ENCODE results near the gene AIFM3.
"Not testable (repeated sequence)": the region's sequence is repeated elsewhere in the genome, so short reads cannot be mapped to it uniquely, and the experiment has no call there.

The AIFM3 gene

DNA sequence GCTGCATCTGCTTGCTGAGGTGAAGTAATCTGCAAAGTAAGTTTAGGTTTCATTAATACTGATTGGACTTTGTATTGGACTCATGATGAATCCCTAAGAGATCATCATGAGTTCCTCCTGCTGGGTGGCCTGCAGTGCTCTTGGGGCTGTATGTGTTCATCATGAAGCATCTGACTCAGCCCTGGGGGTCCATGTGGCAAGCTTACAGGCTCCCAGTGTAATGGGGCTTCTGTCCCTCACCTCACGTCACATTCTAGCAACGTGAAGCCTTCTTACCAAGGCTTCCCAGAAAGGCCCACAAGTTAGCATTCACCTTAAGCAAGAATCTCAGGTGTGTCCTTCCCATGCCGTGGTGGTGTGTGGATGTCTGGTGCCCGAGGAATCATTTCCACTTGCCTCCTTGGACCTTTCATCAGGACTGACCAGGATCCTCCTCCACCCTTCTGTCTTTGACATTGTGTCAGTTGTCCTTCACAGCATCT lies 26.1 kb upstream of the AIFM3 start:
- DNase-seq (ENCODE audit: low read depth in 2 of 2), result no peak

- not testable (repeated sequence) for DNase-seq (ENCODE audit: low read depth in 2 of 2)
These were observed 24.7 kb upstream of the AIFM3 start for GRCh38 chr22:20942203-20942902.

DNA sequence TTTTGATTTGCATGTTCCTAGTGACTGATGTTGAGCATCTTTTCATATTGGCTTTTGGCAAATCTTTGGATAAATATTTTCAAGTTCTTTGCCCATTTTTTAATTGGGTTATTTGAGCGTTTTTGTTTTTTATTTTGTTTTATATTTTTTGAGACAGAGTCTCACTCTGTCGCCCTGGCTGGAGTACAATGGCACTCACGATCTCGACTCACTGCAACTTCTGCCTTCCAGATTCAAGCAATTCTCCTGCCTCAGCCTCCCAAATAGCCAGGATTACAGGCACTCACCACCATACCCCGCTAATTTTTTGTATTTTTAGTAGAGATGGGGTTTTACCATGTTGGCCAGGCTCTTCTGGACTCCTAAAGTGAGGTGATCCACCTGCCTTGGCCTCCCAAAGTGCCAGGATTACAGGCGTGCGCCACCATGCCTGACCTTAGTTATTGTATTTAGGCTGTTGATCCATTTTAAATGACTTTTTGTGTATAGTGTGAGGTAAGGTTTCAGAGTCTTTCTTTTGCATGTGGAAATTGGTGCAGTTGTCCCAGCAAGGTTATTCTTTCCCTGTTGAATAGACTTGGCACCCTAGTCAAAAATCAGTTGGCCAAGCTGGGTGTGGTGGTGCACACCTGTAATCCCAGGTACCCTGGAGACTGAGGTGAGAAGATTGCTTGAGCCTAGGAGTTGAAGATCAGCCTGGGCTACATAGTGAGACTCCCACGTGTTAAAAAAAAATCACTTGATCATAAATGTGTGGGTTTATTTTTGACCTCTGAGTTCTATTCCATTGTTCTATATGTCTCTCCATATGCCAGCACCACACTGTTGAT lies 23.7 kb upstream of the AIFM3 start:
- no peak for DNase-seq (ENCODE audit: low read depth in 2 of 2)

- no peak for DNase-seq (ENCODE audit: low read depth in 2 of 2)
These were observed 23.0 kb upstream of the AIFM3 start for GRCh38 chr22:20944042-20944441.

- no peak for DNase-seq (ENCODE audit: low read depth in 2 of 2)
These were observed 21.5 kb upstream of the AIFM3 start for GRCh38 chr22:20945578-20945934.

GRCh38 chr22:20946080-20946986 lies 20.7 kb upstream of the AIFM3 start:
- no peak for DNase-seq (ENCODE audit: low read depth in 2 of 2)

GRCh38 chr22:20946991-20947390 lies 20.1 kb upstream of the AIFM3 start:
- DNase-seq (ENCODE audit: low read depth in 2 of 2), result no peak

GRCh38 chr22:20948450-20948849 lies 18.6 kb upstream of the AIFM3 start:
- DNase-seq (ENCODE audit: low read depth in 2 of 2), result no peak

DNA sequence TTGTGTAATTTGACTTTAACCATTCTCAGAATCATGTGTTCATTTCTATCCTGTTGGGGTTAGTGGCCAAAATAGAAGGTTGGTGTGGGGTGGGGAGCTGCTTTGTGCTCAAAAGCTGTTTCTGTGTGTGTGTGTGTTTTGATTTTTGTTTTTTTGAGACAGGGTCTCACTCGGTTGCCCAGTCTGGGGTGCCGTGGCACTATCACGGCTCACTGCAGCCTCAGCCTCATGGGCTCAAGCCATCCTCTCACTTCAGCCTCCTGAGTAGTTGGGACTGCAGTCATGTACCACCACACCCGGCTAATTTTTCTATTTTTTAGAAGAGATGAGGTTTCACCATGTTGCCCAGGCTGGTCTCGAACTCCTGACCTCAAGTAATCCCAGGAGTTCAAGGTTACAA lies 18.1 kb upstream of the AIFM3 start:
- DNase-seq (ENCODE audit: low read depth in 2 of 2), result no peak

DNA sequence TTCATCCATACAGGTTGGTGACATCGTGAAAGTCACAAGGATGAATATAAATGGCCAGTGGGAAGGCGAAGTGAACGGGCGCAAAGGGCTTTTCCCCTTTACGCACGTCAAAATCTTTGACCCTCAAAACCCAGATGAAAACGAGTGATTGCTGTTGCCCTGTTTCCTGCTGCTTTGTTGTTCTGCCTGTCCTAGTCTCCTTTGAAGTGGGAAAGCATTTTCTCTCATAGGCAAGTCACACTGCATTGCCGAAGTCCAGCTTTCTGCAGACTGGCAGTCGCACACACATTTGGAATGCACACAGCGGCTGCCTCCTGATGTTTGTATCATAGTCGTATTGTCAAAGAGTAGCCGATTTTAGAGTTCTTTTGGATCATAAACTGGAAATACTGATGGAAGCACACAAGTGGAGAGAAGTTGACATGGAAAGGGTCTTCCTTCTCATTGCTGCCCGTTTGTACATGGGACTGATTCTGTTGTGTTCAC lies 17.3 kb upstream of the AIFM3 start:
- DNase-seq (ENCODE audit: low read depth in 2 of 2), result no peak

DNA sequence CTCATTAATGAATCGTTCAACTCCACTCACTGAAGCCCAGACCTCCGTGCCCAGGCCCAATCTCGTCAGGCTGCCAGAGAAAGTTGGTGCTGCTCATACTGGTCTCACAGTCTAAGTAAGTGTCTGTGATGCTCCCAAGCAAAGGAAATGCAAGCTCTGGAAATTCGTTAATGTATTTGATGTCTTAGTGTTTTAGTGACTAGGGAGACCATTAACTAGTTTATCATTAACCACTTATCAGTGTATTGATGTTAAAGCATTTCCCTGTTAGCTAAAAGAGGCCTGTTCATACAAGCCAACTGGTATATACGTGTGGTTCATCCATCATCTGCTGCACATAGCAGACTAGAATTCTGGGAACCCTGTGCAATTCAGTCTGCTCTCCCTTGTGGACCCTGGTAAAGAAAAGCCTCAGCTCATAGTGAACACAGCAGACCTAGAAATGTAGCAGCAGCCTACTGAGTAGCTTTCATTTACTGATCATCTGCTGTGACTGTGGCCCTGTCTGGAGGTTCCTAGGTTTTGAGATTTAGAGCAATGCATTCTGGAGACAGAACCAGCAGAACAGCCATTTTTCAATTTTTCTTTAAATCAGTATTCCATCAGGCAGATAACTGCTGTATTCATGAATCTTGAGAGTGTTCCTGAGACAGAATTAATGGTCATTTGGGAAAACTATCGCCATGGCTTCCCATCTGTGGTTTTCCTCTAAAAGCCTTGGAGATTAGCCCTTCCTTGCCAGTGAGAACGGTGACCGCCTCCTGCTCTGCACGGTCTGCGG lies 15.7 kb upstream of the AIFM3 start:
- DNase-seq (ENCODE audit: low read depth in 2 of 2), result no peak

DNA sequence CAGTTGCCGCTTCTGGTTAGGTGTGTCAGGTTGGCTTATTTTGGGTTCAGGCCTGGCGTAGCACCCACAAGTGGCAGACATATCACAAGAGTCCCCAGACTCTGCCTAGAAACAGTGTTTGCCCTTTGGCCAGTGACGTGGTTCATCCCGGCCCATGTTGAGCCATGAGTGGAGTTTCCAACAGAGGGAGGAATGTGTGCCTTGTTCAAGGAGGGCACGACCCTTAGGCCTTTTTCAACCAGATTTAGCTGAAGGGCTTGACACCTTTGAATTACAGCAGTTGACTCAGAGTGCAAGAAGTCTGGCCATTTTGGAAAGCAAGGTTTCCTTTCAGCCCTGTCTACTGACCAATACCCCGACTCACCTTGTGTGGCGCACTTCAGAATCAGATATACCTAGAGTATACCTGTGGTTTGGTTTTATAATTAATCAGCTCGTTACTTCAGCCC lies 15.1 kb upstream of the AIFM3 start:
- no peak for DNase-seq (ENCODE audit: low read depth in 2 of 2)

GRCh38 chr22:20952544-20953341 lies 14.3 kb upstream of the AIFM3 start:
- no peak for DNase-seq (ENCODE audit: low read depth in 2 of 2)

DNA sequence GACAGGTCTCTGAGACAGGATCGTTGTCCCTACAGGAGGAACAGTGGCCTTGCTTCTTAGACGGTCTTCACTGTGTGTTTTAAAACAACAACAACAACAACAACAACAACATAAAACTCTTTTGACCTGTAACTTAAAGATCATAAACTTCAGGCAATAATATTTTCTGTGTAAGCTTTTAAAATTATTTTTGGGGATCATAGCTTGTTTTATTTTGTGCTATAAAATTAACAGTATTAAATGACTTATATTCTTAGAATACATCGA lies 13.8 kb upstream of the AIFM3 start:
- no peak for DNase-seq (ENCODE audit: low read depth in 2 of 2)

DNA sequence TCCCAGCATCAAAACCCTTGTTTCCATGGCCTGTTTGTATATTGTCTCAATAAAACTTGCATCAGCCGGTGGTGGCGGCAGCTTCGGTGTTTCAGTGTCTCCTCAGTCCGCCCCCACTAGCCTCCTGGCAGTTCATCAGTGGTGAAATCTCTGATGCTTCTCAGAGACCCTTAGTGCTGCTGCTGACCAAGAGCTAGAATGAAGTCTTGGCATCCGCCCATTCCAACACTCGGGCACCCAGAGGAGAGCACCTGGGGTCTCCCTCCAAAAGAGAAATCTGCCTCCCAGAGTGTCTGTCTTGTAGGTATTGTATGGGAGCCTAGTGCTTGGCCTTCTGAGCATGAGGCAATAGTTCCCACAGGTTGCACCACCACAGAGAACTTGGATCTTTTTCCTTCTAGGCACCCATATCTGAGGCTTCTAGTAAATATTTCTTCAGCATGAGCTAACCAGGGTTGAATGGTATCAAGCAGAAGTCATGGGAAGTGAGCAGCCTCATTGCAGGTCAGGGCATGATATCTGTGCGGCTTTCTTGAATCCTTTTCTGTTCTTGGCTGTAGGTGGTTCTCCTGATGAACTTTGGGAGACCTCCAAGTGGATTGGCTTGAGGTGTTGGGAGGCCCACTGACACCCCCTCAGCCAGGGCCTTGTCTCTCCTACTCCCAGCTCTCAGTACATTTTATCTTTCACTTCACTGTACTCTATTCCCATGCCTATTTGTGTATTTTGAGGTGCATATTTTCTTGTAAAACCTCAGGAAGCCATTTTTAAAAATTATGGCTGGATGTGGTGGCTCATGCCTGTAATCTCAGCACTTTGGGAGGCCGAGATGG lies 13.2 kb upstream of the AIFM3 start:
- peak in 1 of 2 experiments; percentile 8 for DNase-seq (ENCODE audit: low read depth in 2 of 2)

DNA sequence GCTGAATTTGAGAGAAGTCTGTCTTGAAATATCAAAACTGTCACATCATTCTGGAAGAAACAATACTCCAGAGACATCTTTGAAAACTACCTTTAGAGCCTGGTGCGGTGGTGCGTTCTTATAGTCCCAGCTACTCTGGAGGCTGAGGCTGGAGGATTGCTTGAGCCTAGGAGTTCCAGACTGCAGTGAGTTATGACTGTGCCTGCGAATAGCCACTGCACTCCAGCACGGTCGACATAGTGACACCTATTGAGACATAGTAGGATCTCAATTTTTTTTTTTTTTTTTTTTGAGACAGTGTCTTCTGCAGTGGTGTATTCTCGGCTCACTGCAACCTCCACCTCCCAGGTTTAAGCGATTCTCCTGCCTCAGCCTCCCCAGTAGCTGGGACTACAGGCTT lies 11.5 kb upstream of the AIFM3 start:
- DNase-seq (ENCODE audit: low read depth in 2 of 2), result no peak

DNA sequence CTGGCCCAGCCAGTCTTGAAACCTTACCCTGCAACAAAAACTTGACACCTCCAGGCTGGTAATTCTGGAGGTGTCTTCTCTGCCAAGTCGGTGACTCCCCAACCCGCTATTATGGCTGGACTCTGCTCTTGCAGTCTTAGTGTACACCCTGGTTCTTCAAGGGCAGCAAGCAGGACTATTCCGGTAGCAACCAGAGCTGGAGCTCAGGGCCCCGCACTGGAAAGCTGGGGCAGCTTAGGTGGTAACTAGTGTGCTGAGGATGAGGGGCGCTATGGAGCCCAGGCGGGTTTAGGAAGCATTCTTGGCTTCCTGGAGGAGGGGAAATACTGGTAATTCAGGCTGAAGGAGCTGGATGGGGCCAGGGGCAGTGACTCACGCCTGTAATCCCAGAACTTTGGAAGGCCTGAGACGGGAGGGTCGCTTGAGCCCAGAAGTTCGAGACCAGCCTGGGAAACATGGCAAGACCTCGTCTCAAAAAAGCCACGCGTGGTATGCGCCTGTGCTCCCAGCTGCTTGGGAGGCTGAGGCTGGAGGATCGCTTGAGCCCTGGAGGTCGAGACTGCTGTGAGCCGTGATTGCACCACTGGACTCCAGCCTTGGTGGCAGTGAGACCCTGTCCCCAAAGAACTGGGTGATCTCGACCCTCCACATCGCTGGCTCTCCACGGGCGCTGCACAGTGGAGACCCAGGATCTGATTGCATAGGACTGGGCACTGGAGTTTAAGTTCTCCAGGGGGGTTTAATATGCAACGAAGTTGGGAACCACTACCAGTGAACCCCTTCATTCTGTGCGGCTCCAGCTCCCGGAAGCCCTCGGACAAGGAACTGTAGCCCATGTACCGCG lies 10.6 kb upstream of the AIFM3 start:
- no peak for DNase-seq (ENCODE audit: low read depth in 2 of 2)

DNA sequence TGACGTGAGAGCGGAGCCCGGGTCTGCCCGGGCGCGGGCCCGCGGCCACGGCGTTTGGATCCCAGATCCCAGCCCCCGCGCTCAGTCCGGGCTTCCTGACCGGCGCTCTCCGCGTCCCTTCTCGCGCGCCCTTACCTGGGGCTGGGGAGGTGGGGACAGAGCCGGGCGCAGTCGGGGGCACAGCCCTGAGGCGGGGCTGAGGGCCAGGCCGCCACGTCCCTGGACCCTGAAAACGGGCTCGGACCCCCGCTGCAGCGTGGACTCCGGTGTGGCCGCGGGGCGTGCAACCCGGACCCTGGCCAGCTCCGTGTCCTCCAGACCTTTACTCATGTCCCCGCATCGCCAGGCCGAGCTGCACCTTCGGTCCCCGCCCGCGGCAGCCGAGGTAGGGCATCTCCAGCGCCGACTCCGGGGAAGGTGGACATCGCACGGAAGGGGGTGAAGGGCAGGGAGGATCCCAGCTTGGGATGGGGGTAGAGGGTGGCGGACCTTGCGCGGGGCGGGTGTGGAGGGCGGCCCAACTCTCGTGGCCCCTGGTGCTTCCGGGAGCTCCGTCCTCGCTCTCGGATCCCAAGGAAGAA lies 9.9 kb upstream of the AIFM3 start:
- no peak for DNase-seq (ENCODE audit: low read depth in 2 of 2)
